GM12878 (cell line): ENCODE measurements around the gene GBGT1. TPM values are rescaled to one million over a fixed set of nuclear protein-coding genes. Genes with fewer than 3 reads are reported as not detected.

Experiments used
- ATAC-seq: fragments of 200-7000 bp; cut with Tn5 transposase; 3 replicates; pipeline ENCODE4 v1.9.1; 2020; ENCODE audit warnings: mild to moderate bottlenecking, moderate library complexity
- BruUV-seq: library from RNA; stranded (reverse); fragments of 400-500 nt; replicated peaks from 2 replicates; lab custom pipeline; 2021; lab: Mats Ljungman, UMichigan
- CTCF ChIA-PET: fragments of 300-600 bp; sonication (Branson Sonifier 250); formaldehyde crosslinking; extraction: SDS; loops from one replicate; lab custom pipeline; 2021; ENCODE audit warnings: inconsistent platforms; lab: Yijun Ruan, JAX
- POLR2A ChIA-PET: fragments of 350-600 bp; formaldehyde crosslinking; extraction: SDS; loops from one replicate; lab custom pipeline; 2021; ENCODE audit warnings: inconsistent platforms; lab: Charles Lee
- RAD21 ChIA-PET: fragments of 300-600 bp; sonication (Branson Sonifier 250); formaldehyde crosslinking; loops from one replicate; lab custom pipeline; 2023; ENCODE audit warnings: antibody characterized with exemption; ENCODE audit not compliant: unreplicated experiment; lab: Charles Lee
- SMC1A ChIA-PET: fragments of 300-600 bp; sonication (Branson Sonifier 250); formaldehyde crosslinking; loops from one replicate; lab custom pipeline; 2023; ENCODE audit not compliant: unreplicated experiment, uncharacterized antibody; lab: Charles Lee
- DNase-seq: peaks from one replicate; pipeline ENCODE4 v3.0.0-alpha.2; 2011; ENCODE audit warnings: low read depth, low spot score
- FAIRE-seq: peaks from 3 replicates; lab custom pipeline; 2011; peaks lifted over from hg19 to GRCh38; lab: Jason Lieb, UNC
- H2AFZ ChIP-seq: 2 replicates; pipeline ENCODE4 v1.6.0; 2011; ENCODE audit warnings: low read depth, low read length, control low read depth; ENCODE audit not compliant: control insufficient read depth
- H3K27ac ChIP-seq: 2 replicates; pipeline ENCODE4 v1.5.1; 2011; ENCODE audit warnings: control low read depth; ENCODE audit not compliant: control insufficient read depth, insufficient read depth
- H3K27me3 ChIP-seq, 2 experiments: replicated peaks in 1 of 2; 2 replicates each; pipeline versions ENCODE4 v1.6.0 to v1.6.1; 2011; ENCODE audit warnings: low read length in 1 of 2; ENCODE audit not compliant: control insufficient read depth in 2 of 2, insufficient read depth in 2 of 2
- H3K36me3 ChIP-seq, 2 experiments: 2 replicates each; pipeline ENCODE4 v1.5.1; 2011; ENCODE audit warnings: low read length in 1 of 2; ENCODE audit not compliant: control insufficient read depth in 2 of 2, insufficient read depth in 2 of 2
- H3K4me1 ChIP-seq: 2 replicates; pipeline ENCODE4 v1.6.1; 2011; ENCODE audit warnings: mild to moderate bottlenecking, low read length, moderate library complexity, mixed read lengths; ENCODE audit not compliant: control insufficient read depth, insufficient read depth
- H3K4me2 ChIP-seq: 2 replicates; pipeline ENCODE4 v1.6.0; 2011; ENCODE audit warnings: control low read depth; ENCODE audit not compliant: control insufficient read depth, insufficient read depth
- H3K4me3 ChIP-seq: fragments of 200-600 bp; sonication (generic); 2 replicates; pipeline ENCODE4 v1.5.1; 2016
- H3K79me2 ChIP-seq: 2 replicates; pipeline ENCODE4 v1.6.0; 2011; ENCODE audit warnings: low read length; ENCODE audit not compliant: control insufficient read depth, insufficient read depth
- H3K9ac ChIP-seq: 2 replicates; pipeline ENCODE4 v1.8.0; 2011; ENCODE audit warnings: low read length, control low read depth, mixed read lengths; ENCODE audit not compliant: control insufficient read depth, insufficient read depth
- H3K9me3 ChIP-seq: replicated peaks from 3 replicates; pipeline ENCODE4 v1.5.1; 2011; ENCODE audit warnings: mild to moderate bottlenecking, low read length; ENCODE audit not compliant: control insufficient read depth, insufficient read depth
- H4K20me1 ChIP-seq: 2 replicates; pipeline ENCODE4 v1.6.0; 2011; ENCODE audit not compliant: control insufficient read depth, insufficient read depth
- ELK1 ChIP-seq: IDR thresholded peaks from 2 replicates; pipeline ENCODE4 v1.6.1; 2012; ENCODE audit warnings: low read depth, low read length, improper control_type of control experiment
- ZNF592 ChIP-seq: fragments of 450-650 bp; IDR thresholded peaks from 2 replicates; pipeline ENCODE4 v1.6.1; 2017; ENCODE audit warnings: mild to moderate bottlenecking, moderate library complexity
- WGBS: methylation state at CpG from one replicate; pipeline ENCODE4 v1.1.6; 2016; ENCODE audit warnings: low lambda C conversion rate; ENCODE audit not compliant: insufficient replicate concordance, insufficient coverage; ENCODE audit errors: missing lambda C conversion rate; 5-methylcytosine and 5-hydroxymethylcytosine counted together
- in situ Hi-C: fragments of 300-500 bp; cut with MboI; formaldehyde crosslinking; loops from 9 replicates; pipeline ENCODE4 v1.14.3; 2018; ENCODE audit warnings: mixed read lengths
- intact Hi-C: fragments of 100-400 bp; cut with micrococcal nuclease; formaldehyde crosslinking; loops from one replicate; pipeline ENCODE4 v1.14.2; 2022; ENCODE audit not compliant: unreplicated experiment
- polyA plus RNA-seq, 11 experiments: library from polyadenylated mRNA; depleted of rRNA in 4 of 11; unstranded in 6 of 11; stranded (reverse) in 5 of 11; fragments of >200 nt; fragmentation: Nextera tagmentation in 4 of 11; fragmentation: Illumina TruSeq in 1 of 11; extraction: Ambion mirVana in 4 of 11; extraction: Trizol in 1 of 11; gene quantifications; 1 replicate in 1 of 11; 2 replicates in 10 of 11; pipeline versions ENCODE4 v1.2.1 to v1.2.3, GENCODE V29; 2011 to 2016; ENCODE audit warnings: inconsistent platforms in 2 of 11, missing spikeins in 2 of 11, low read depth in 1 of 11
- total RNA-seq, 4 experiments: library from RNA; depleted of rRNA in 3 of 4; stranded (reverse); fragments of >200 nt in 3 of 4; fragmentation: Illumina TruSeq in 1 of 4; extraction: Trizol in 1 of 4; gene quantifications; 2 replicates each; pipeline versions ENCODE4 v1.2.1 to v1.2.3, GENCODE V29; 2013 to 2021

The GBGT1 gene
- total and polyA plus RNA-seq, 10 of the 15 experiments (the other 5 are each of a cell fraction or from before 2014, with no cell fraction given) = 0.08 to 1.9 (median 0.49) TPM

- Histone ChIP-seq H3K27ac (no peak overlapping the region), H3K36me3 (no peaks in the 10 kb centered on the region), H3K9ac (no peak overlapping the region), H4K20me1 (no peaks in the 10 kb centered on the region), H2AFZ (no peak overlapping the region), H3K4me1 (no peaks in the 10 kb centered on the region), H3K9me3 (no peaks in the 10 kb centered on the region), H3K4me2 (no peak overlapping the region), H3K27me3 (peaks cover 3 to 4% of the 10 kb centered on the region in 2 experiments; a peak in 3 of 4 replicates), H3K79me2 (no peaks in the 10 kb centered on the region), H3K4me3 (no peak overlapping the region)
- ATAC-seq (no peak), DNase-seq (no peak), FAIRE-seq (no peak)
- POLR2A ChIA-PET = no interaction called here
- RAD21 ChIA-PET = interaction anchor here (1.1 kb wide), 1 partner anchor 148 kb away, joined by 3 read pairs; no protein-coding TSS in a partner anchor
- SMC1A ChIA-PET = no interaction called here
- CTCF ChIA-PET = interaction anchor here (1.0 to 2.2 kb wide), 12 partner anchors 11 to 313 kb away, joined by 3 to 11 read pairs (median 4); no protein-coding TSS in a partner anchor
- TF ChIP-seq ELK1 (no peak), ZNF592 (no peak)
- WGBS = 30% methylated on average over 3 of the region's 3 CpGs
- in situ Hi-C loops = no loop called here
- no TSS peak for BruUV-seq
- intact Hi-C loops = loop anchor here (10.0 kb wide), 1 partner anchor 143 kb away; no protein-coding TSS in a partner anchor
Observed at GRCh38 chr9:133181561-133181960, 17.8 kb upstream of the GBGT1 start.
